ENCODE data around the gene PRPF18.

- TF ChIP-seq CTCF (IDR thresholded peaks at IDR 0.05) (no peak), EZH2 (IDR thresholded peaks at IDR 0.05; ENCODE audit: borderline replicate concordance, insufficient read depth, low read depth, low read length, poor library complexity, severe bottlenecking) (no peak)
These were observed 44.8 kb downstream of the PRPF18 start for GRCh38 chr10:13631594-13631993.
